K562 treated with DMSO at 1 percent for 12 hours (cell line): ENCODE results near the gene AKR1C1. TPM values are rescaled to one million over a fixed set of nuclear protein-coding genes. Genes with fewer than 3 reads are reported as not detected.

Source experiments
- total RNA-seq: library from RNA; unstranded; fragments of 300-600 nt; gene quantifications from 2 replicates; pipeline ENCODE4 v1.2.3, GENCODE V29; 2022; ENCODE audit not compliant: insufficient read depth

AKR1C1 gene
- total RNA-seq, result 49.7 and 62.5 TPM in 2 replicates

DNA sequence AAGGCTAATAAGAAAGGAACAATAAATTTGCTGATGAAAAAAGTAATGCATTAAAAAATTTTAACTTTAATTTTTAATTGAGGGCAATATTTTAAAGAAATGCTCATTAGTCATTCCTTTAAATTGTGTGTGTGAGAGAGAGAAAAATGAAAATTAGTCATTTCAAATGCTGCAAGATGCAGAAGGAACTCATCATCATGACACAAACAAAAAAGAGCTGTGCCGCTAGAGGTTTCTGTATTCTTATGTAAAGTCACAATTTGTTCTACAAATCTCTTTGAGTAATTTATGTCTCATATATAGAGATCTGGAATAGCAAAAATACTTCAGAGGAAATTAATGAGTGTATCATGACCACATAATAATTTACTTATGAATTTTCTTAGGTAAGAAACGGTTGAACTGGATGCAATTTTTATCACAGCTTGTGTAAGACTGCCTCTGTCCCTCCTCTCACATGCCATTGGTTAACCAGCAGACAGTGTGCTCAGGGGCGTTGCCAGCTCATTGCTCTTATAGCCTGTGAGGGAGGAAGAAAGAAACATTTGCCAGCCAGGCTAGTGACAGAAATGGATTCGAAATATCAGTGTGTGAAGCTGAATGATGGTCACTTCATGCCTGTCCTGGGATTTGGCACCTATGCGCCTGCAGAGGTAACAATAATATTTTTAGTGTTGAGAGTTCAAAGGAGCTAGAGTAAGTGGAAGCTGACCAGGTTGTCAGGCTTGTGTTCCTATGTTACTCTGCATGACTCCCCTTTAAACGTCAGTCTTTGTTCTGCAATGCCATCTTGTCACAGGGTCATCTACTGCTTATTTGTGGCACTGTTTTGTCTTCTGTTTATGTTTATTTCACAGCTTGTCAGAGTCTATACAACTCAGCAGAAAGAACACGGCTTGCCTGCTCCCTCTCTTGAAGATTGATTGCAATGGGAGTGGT, at the start of gene AKR1C1:
Gene AKR1C1 (plus strand): TSS at position 540 of the 939 bp plus-strand sequence. CDS start 30 bp downstream, at position 570.

GRCh38 chr10:5003127-5004029, 40.2 kb downstream of the AKR1C1 start, which contains the start of gene AKR1C2:
AKR1C2 (minus strand) TSS chr10:5003857; CDS start chr10:5003835, 22 bp downstream.

Other genes with a start within 250 kb of the AKR1C1 start
- 7.0 and 13.7 TPM in 2 replicates for gene AKR1E2, start 137.2 kb upstream of the AKR1C1 start, total RNA-seq
- 33.8 and 35.4 TPM in 2 replicates for gene AKR1C2, start 40.4 kb downstream of the AKR1C1 start, total RNA-seq
- 7.3 and 14.9 TPM in 2 replicates for gene AKR1C3, start 131.0 kb downstream of the AKR1C1 start, total RNA-seq
- not detected in 2 replicates for gene AKR1C8, start 221.7 kb downstream of the AKR1C1 start, total RNA-seq
- not detected in 2 replicates for gene AKR1C4, start 233.4 kb downstream of the AKR1C1 start, total RNA-seq